Cardiac fibroblast (primary cell): ENCODE data around the gene LTBP1.

Experiments used
- DNase-seq, 2 donors: peaks; one replicate each; pipeline versions ENCODE4 v3.0.0 to v3.0.0-alpha.2; 2010; ENCODE audit warnings: low read depth in 2 of 2
- H3K4me3 ChIP-seq, 2 donors: replicated peaks in 1 of 2; 1 replicate in 1 of 2; 2 replicates in 1 of 2; pipeline ENCODE4 v1.5.1; 2011; ENCODE audit warnings: low read depth in 2 of 2, low read length in 2 of 2, mild to moderate bottlenecking in 2 of 2, moderate library complexity in 1 of 2
- CTCF ChIP-seq: IDR thresholded peaks from one replicate; pipeline ENCODE4 v1.5.1; 2011; ENCODE audit warnings: low read depth, mild to moderate bottlenecking, low read length, inconsistent platforms

The LTBP1 gene

GRCh38 chr2:33115728-33116127 is 169.0 kb downstream of the LTBP1 start:
- no peak for TF ChIP-seq CTCF
- no peak for DNase-seq
- no peak overlapping the region for H3K4me3 ChIP-seq

- DNase-seq, result no peak
- TF ChIP-seq CTCF, result no peak
- no peak overlapping the region for H3K4me3 ChIP-seq
These were observed 170.0 kb downstream of the LTBP1 start for GRCh38 chr2:33116799-33117198.

GRCh38 chr2:33118651-33119050 is 171.9 kb downstream of the LTBP1 start:
- no peak for TF ChIP-seq CTCF
- DNase-seq, result no peak
- no peak overlapping the region for H3K4me3 ChIP-seq

GRCh38 chr2:33121416-33121815 is 174.7 kb downstream of the LTBP1 start:
- no peak for TF ChIP-seq CTCF
- H3K4me3 ChIP-seq, result no peak overlapping the region
- no peak for DNase-seq

GRCh38 chr2:33121925-33122324 is 175.2 kb downstream of the LTBP1 start:
- TF ChIP-seq CTCF, result no peak
- DNase-seq, result no peak
- H3K4me3 ChIP-seq, result no peak overlapping the region

GRCh38 chr2:33122726-33123125 is 176.0 kb downstream of the LTBP1 start:
- DNase-seq, result no peak
- H3K4me3 ChIP-seq, result no peak overlapping the region
- no peak for TF ChIP-seq CTCF

GRCh38 chr2:33123216-33123615 is 176.5 kb downstream of the LTBP1 start:
- no peak overlapping the region for H3K4me3 ChIP-seq
- no peak for TF ChIP-seq CTCF

More at GRCh38 chr2:33123216-33123615, 176.5 kb downstream of the LTBP1 start:
- DNase-seq, result peak in 1 of 2 donors; percentile 57
